ENCODE measurements around the gene FOS.

GRCh38 chr14:75294649-75295033 lies 16.0 kb downstream of the FOS start:
- TF ChIP-seq CTCF (IDR thresholded peaks at IDR 0.05; ENCODE audit: low read depth, low read length, missing input control) (no peak), EGR1 (IDR thresholded peaks at IDR 0.05; ENCODE audit: low read depth in 2 of 2) (no peak), MAX (IDR thresholded peaks at IDR 0.05) (no peak), RAD21 (IDR thresholded peaks at IDR 0.05) (no peak), FOXA1 (IDR thresholded peaks at IDR 0.05) (no peak), RXRA (IDR thresholded peaks at IDR 0.05) (no peak)

Data from liver (tissue), 3 donors.